NB4 (cell line): Measurements from ENCODE around the gene SASH1.

Experiments used
- DNase-seq: peaks from one replicate; pipeline ENCODE4 v3.0.0; 2010; ENCODE audit warnings: low read depth
- H3K4me3 ChIP-seq: one replicate; pipeline ENCODE4 v1.5.1; 2011; ENCODE audit warnings: mild to moderate bottlenecking, low read depth, low read length, moderate library complexity
- MYC ChIP-seq: IDR thresholded peaks from 2 replicates; pipeline ENCODE4 v1.6.1; 2011; ENCODE audit warnings: low read depth, low read length
- POLR2A ChIP-seq: IDR thresholded peaks from 2 replicates; pipeline ENCODE4 v1.6.1; 2011; ENCODE audit warnings: mild to moderate bottlenecking; ENCODE audit not compliant: insufficient read length; ENCODE audit errors: extremely low read depth
- TF ChIP-seq, protein P1 (sequence below): IDR thresholded peaks from 2 replicates; pipeline ENCODE4 v1.6.1; 2011; ENCODE audit warnings: low read depth, low read length
- TF ChIP-seq, protein P2 (sequence below): IDR thresholded peaks from one replicate; pipeline ENCODE4 v1.5.1; 2012; ENCODE audit warnings: low read depth, low read length

The SASH1 gene

DNA sequence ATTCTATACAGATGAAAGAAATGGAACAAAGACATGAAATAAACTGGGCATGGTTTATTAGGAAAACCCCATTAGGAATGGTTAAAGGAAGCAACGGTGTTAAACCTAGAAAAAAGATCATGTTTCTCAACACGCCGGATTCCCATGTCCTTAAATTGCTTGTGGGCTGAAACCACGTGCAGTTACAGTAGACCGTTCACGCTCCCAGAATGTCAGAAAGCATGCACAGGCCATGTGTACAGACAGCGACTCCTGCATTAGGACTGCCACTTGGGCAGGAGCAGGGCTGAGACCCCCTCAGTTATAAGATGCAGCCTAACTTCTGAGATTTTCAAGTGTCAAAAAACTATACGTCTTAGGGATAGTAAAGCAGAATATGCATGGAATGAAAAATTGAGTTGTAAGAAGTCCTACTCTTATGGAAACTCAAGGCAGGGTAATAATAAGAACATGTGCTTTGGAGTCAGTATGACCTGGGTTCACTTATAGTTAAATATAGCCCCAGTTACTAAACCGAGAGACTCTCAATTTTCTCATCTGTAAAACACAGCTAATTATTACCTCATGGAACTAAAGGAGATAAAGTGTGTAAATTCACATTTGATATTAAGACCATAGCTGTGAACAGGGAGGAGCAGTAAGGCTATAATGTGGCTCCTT, 230.2 kb downstream of the SASH1 start:
- H3K4me3 ChIP-seq = no peak overlapping the region
- TF ChIP-seq, protein P1, sequence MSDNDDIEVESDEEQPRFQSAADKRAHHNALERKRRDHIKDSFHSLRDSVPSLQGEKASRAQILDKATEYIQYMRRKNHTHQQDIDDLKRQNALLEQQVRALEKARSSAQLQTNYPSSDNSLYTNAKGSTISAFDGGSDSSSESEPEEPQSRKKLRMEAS = no peak
- no peak for TF ChIP-seq MYC
- TF ChIP-seq, protein P2, sequence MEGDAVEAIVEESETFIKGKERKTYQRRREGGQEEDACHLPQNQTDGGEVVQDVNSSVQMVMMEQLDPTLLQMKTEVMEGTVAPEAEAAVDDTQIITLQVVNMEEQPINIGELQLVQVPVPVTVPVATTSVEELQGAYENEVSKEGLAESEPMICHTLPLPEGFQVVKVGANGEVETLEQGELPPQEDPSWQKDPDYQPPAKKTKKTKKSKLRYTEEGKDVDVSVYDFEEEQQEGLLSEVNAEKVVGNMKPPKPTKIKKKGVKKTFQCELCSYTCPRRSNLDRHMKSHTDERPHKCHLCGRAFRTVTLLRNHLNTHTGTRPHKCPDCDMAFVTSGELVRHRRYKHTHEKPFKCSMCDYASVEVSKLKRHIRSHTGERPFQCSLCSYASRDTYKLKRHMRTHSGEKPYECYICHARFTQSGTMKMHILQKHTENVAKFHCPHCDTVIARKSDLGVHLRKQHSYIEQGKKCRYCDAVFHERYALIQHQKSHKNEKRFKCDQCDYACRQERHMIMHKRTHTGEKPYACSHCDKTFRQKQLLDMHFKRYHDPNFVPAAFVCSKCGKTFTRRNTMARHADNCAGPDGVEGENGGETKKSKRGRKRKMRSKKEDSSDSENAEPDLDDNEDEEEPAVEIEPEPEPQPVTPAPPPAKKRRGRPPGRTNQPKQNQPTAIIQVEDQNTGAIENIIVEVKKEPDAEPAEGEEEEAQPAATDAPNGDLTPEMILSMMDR = no peak
- TF ChIP-seq POLR2A = no peak
- DNase-seq = no peak

DNA sequence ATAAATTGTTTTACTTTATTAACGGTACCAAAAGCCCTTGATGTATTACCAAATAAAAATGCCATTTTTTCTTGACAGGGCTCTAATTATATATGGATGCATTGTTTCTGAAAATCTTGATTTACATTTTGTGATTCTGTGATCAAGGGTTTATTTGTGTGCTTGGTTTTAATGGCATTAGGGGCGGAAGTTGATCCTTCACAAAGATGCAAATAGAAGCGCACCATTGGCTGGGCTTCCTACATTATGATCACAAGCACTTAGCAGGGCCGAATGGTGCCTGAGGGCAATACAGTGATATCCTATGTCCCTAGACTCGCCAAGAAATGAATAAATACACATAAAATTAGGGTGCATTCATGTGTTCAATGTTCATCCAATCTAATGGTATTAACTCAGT, 231.3 kb downstream of the SASH1 start:
- no peak overlapping the region for H3K4me3 ChIP-seq
- TF ChIP-seq, protein P2 = no peak
- TF ChIP-seq MYC (no peak), POLR2A (no peak)
- TF ChIP-seq, protein P1 = no peak
- DNase-seq = no peak

DNA sequence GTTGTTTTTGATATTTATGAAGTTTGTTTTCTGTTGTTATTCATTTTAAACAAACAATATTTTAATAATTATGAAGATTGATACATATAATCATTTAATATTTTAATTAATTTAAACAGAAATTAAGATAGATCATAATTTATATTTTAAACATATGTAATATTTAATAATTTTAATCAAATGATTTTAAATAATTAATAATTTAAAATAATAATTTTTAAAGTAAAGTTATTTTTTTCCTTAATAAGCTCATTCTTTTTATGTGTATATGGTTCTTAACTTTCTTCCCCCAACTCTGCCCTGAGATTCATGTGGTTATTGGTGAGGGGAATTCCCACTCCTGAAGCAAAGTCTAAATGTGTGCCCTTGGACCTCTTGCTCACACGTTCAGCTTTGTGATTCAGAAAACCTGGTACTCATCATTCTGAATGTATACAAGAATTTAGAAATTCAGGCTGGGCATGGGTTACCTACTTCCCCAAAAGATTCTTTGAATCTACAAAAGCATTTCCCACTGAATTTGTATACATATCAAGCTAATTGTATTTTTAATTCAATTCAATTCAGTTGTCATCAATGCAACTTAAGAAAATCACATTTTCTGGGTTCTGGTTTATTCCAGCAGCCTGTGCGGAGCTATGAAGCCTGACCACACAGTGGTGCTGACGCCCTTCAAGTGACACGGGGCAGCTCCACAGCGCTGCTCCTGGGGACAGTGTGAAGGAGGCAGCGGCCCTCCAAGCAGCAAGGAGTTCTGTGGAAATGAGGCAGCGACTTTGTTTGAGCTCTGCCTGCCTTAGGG, 235.2 kb downstream of the SASH1 start:
- peak; percentile 76 for DNase-seq
- TF ChIP-seq POLR2A (no peak), MYC (0 out of 2 replicates have a peak, but pooled peaks have one; percentile 25)
- TF ChIP-seq, protein P1 = peak; percentile 53; the same call in 1 of the 2 replicates
- TF ChIP-seq, protein P2 = peak; percentile 91

DNA sequence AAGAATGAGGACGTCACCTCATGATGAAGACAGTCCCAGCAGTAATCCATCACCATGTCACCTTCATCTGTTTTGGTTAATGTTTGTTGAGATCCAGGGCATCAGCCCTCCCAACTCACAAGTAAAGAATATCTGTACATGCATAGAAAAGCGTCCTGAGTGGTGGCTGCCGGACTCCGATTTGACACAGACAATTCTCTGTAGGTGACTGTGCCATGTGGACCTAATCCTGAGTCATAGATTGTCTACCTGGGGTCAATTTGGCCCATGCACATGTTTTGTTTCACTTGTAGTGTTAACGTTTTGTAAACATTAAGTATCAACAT, 235.8 kb downstream of the SASH1 start:
- H3K4me3 ChIP-seq = no peak overlapping the region
- TF ChIP-seq MYC = no peak
- no peak for DNase-seq

More for the DNA sequence above, 235.2 kb downstream of the SASH1 start:
- H3K4me3 ChIP-seq = no peak overlapping the region

DNA sequence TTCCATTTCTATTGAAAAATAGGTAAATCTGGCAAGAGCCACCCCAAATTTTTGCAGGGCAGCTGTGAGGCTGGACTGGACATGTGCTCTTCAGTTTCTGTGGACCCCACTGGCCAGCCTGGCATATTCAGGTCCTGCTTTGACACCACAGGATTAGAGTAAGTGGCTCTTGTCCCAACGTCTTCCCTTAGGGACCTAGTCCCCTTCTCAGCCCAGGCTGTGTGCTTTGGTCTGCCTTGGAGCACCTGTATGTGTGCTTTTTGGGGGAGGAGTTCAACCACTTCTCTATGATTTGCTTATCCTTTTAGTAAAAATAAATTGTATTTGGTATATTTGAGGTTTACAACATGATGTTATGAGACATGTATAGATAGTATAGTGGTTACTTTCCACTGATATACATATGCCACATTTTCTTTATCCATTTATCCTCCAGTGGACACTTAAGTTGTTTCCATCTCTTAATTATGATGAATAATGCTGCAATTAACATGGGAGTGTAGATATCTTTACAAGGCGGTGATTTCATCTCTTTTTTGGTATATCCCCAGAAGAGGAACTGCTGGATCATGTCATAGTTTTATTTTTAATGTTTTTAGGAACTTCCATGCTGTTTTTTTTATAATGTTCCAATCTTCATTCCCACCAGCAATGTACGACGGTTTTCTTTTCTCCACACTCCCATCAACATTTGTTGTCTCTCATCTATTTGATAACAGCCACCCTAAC, 236.4 kb downstream of the SASH1 start:
- no peak for DNase-seq
- TF ChIP-seq POLR2A (no peak), MYC (no peak)
- TF ChIP-seq, protein P2 = no peak
- TF ChIP-seq, protein P1 = no peak
- H3K4me3 ChIP-seq = no peak overlapping the region

DNA sequence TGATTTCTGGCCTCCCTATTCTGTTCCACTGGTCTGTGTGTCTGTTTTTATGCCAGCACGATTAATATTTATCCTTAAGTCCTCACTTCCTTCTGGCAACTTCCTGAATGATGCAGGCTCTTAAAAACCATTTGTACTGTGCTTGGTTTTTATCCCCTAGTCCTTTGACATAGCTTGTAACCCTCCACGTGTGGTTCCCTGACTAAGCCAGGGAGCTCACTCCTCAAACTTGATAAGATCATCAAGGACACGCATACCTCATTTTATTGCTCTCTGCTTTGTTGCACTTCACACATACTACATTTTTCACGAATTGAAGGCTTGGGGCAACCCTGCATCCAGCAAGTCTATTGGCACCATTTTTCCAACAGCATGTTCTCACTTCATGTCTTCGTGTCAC, 237.8 kb downstream of the SASH1 start:
- H3K4me3 ChIP-seq = no peak overlapping the region
- no peak for DNase-seq
- TF ChIP-seq MYC (no peak), POLR2A (no peak)
- TF ChIP-seq, protein P2 = no peak
- TF ChIP-seq, protein P1 = no peak
